ENCODE measurements around the gene YBX2.
A peak's percentile ranks its signal among the peaks of the same experiment; 100 is the strongest.
"Not testable (repeated sequence)": the region's sequence is repeated elsewhere in the genome, so short reads cannot be mapped to it uniquely, and the experiment has no call there.

Gene YBX2

GRCh38 chr17:7294614-7295153 lies at the start of gene YBX2:
TSS of gene YBX2 (minus strand) at chr17:7294639. CDS start at chr17:7294500, 139 bp downstream.
- TF ChIP-seq CTCF (IDR thresholded peaks at IDR 0.05), result no peak
- Histone ChIP-seq H3K36me3 (no peaks in the 10 kb centered on the region), H3K27me3 (peaks cover 96% of the 10 kb centered on the region), H3K4me3 (ENCODE audit: low read depth in 1 of 2, low read length in 1 of 2) (peak within 1 kb of the TSS; percentile 40 to 64), H3K9me3 (no peaks in the 10 kb centered on the region), H3K27ac (no peak within 1 kb of the TSS), H3K4me1 (ENCODE audit: control insufficient read depth in 1 of 2, insufficient read depth in 1 of 2, low read depth in 1 of 2, low read length in 1 of 2) (peaks cover 18 to 26% of the 10 kb centered on the region in 2 experiments)

DNA sequence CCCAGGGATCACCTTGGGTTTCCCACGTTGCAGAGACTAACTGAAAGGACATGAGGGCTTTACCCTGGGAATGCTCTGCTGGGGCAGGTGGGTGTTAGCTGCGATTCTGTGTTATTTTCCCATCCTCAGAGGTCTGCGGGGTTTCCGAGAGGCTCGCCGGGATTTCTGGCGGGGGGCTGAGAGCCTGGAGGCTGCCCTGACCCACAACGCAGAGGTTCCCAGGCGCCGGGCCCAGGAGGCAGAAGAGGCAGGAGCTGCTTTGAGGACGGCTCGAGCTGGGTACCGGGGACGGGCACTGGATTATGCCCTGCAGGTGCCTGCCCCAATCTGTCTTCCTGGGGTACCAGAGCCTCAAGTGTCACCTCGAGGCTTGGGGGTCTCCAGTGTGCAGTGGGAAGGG lies 48.8 kb upstream of the YBX2 start:
- peaks cover 100% of the 10 kb centered on the region for H3K36me3 ChIP-seq
- H3K4me3 ChIP-seq (ENCODE audit: low read depth in 1 of 2, low read length in 1 of 2), result no peak overlapping the region
- peaks cover 12 to 14% of the 10 kb centered on the region in 2 experiments for H3K4me1 ChIP-seq (ENCODE audit: control insufficient read depth in 1 of 2, insufficient read depth in 1 of 2, low read depth in 1 of 2, low read length in 1 of 2)
- H3K27ac ChIP-seq, result peak overlapping the region; percentile 25
- H3K27me3 ChIP-seq, result no peaks in the 10 kb centered on the region
- peaks cover 5% of the 10 kb centered on the region for H3K9me3 ChIP-seq
- TF ChIP-seq CTCF (IDR thresholded peaks at IDR 0.05), result no peak

DNA sequence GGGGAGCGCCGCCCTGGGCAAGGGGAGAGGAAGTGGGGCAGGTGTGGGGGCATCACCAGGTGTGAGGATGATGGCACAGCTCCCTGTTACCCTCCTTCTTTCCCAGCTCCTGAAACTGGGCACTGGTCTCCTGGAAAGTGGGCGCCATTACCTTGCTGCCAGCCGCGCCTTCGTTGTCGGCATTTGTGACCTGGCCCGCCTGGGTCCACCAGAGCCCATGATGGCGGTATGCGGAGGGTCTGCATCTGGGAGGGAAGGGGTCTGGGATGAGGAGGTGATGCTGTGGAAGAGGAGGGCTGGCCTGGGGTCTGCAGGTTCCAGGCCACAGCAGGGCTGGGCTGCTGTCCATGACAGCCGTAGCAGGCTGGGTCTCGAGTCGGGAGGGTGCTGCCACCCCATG lies 47.4 kb upstream of the YBX2 start:
- Histone ChIP-seq H3K4me1 (ENCODE audit: control insufficient read depth in 1 of 2, insufficient read depth in 1 of 2, low read depth in 1 of 2, low read length in 1 of 2) (peaks cover 27 to 28% of the 10 kb centered on the region in 2 experiments), H3K27me3 (no peaks in the 10 kb centered on the region), H3K4me3 (ENCODE audit: low read depth in 1 of 2, low read length in 1 of 2) (no peak overlapping the region), H3K27ac (no peak overlapping the region), H3K36me3 (peaks cover 88% of the 10 kb centered on the region), H3K9me3 (peaks cover 5% of the 10 kb centered on the region)
- TF ChIP-seq CTCF (IDR thresholded peaks at IDR 0.05), result no peak

- no peak for TF ChIP-seq CTCF (IDR thresholded peaks at IDR 0.05)
- Histone ChIP-seq H3K27ac (no peak overlapping the region), H3K36me3 (peaks cover 71% of the 10 kb centered on the region), H3K27me3 (no peaks in the 10 kb centered on the region), H3K9me3 (no peaks in the 10 kb centered on the region), H3K4me1 (ENCODE audit: control insufficient read depth in 1 of 2, insufficient read depth in 1 of 2, low read depth in 1 of 2, low read length in 1 of 2) (peaks cover 43 to 44% of the 10 kb centered on the region in 2 experiments), H3K4me3 (ENCODE audit: low read depth in 1 of 2, low read length in 1 of 2) (no peak overlapping the region)
Observed at GRCh38 chr17:7340179-7340578, 45.7 kb upstream of the YBX2 start.

DNA sequence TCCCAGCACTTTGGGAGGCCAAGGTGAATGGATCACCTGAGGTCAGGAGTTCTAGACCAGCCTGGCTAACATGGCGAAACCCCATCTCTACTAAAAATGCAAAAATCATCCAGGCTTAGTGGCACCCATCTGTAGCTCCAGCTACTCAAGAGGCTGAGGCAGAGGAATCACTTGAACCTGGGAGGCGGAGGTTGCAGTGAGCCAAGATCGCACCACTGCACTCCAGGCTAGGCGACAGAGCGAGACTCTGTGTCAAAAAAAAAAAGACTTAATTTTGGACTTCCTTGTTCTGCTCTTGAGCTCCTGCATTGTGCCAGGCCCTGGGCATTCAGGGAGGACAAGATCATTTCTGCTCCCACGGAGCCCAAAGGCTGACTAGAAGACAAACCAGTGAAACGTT lies 43.2 kb upstream of the YBX2 start:
- not testable (repeated sequence) for H3K27me3 ChIP-seq, H3K9me3 ChIP-seq
- peaks cover 45 to 50% of the 10 kb centered on the region in 2 experiments for H3K4me1 ChIP-seq (ENCODE audit: control insufficient read depth in 1 of 2, insufficient read depth in 1 of 2, low read depth in 1 of 2, low read length in 1 of 2)
- H3K4me3 ChIP-seq (ENCODE audit: low read depth in 1 of 2, low read length in 1 of 2), result peak overlapping the region; percentile 86 to 96
- peak overlapping the region; percentile 86 for H3K27ac ChIP-seq
- H3K36me3 ChIP-seq, result peaks cover 46% of the 10 kb centered on the region

GRCh38 chr17:7336240-7337175 lies 42.1 kb upstream of the YBX2 start, which contains the start of gene ACAP1:
TSS of gene ACAP1 (plus strand) at chr17:7336529. CDS start at chr17:7336735, 206 bp downstream.
- Histone ChIP-seq H3K4me3 (ENCODE audit: low read depth in 1 of 2, low read length in 1 of 2) (peak within 1 kb of the TSS; percentile 86 to 96), H3K36me3 (peaks cover 35% of the 10 kb centered on the region), H3K27ac (peak within 1 kb of the TSS; percentile 86), H3K27me3 (no peaks in the 10 kb centered on the region), H3K4me1 (ENCODE audit: control insufficient read depth in 1 of 2, insufficient read depth in 1 of 2, low read depth in 1 of 2, low read length in 1 of 2) (peaks cover 45 to 60% of the 10 kb centered on the region in 2 experiments), H3K9me3 (no peaks in the 10 kb centered on the region)
- no peak for TF ChIP-seq CTCF (IDR thresholded peaks at IDR 0.05)

DNA sequence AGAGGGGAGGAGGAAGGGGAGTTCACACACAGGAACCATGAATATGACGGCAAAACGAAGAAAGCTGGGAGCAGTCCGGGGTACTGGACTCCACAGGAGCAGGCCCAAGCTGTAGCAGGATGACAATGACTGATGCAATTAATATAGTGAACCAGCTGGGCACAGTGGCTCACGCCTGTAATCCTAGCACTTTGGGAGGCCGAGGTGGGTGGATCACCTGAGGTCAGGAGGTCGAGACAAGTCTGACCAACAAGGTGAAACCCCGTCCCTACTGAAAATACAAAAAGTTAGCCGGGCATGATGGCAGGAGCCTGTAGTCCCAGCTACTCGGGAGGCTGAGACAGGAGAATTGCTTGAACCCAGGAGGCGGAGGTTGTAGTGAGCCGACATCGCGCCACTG lies 41.3 kb upstream of the YBX2 start:
- not testable (repeated sequence) for H3K27me3 ChIP-seq, H3K9me3 ChIP-seq
- Histone ChIP-seq H3K27ac (peak overlapping the region; percentile 86), H3K4me1 (ENCODE audit: control insufficient read depth in 1 of 2, insufficient read depth in 1 of 2, low read depth in 1 of 2, low read length in 1 of 2) (peaks cover 45 to 60% of the 10 kb centered on the region in 2 experiments), H3K36me3 (peaks cover 27% of the 10 kb centered on the region), H3K4me3 (ENCODE audit: low read depth in 1 of 2, low read length in 1 of 2) (peak overlapping the region; percentile 86 to 96)
